ENCODE results near the gene CLPX. TPM values are rescaled to one million over a fixed set of nuclear protein-coding genes. Genes with fewer than 3 reads are reported as not detected.

CLPX gene
- total and polyA plus RNA-seq, 9 donors = 19.0 to 44.4 (median 41.1) TPM

- Histone ChIP-seq H3K27me3 (no peaks in the 10 kb centered on the region), H3K9me3 (no peaks in the 10 kb centered on the region), H3K36me3 (no peaks in the 10 kb centered on the region), H3K4me3 (no peak overlapping the region), H3K4me1 (ENCODE audit: insufficient read depth) (no peaks in the 10 kb centered on the region), H3K27ac (no peak overlapping the region)
- intact Hi-C loops (cut with DNase I) = no loop called here
- 91 to 96% (median 95%) methylated on average over 12 of the region's 12 CpGs for WGBS, 3 donors
- TF ChIP-seq CTCF (IDR thresholded peaks at IDR 0.05) = no peak
- no peak for TF ChIP-seq EP300 (IDR thresholded peaks at IDR 0.05)
- no peak for TF ChIP-seq POLR2A (IDR thresholded peaks at IDR 0.05)
- no peak for DNase-seq
Measured at GRCh38 chr15:65204931-65205660, 20.0 kb upstream of the CLPX start.

GRCh38 chr15:65204236-65204930 lies 19.2 kb upstream of the CLPX start:
- no peak for TF ChIP-seq POLR2A (IDR thresholded peaks at IDR 0.05)
- no peak for TF ChIP-seq CTCF (IDR thresholded peaks at IDR 0.05)
- no peak for TF ChIP-seq EP300 (IDR thresholded peaks at IDR 0.05)
- DNase-seq = no peak
- no peaks in the 10 kb centered on the region for H3K36me3 ChIP-seq
- H3K9me3 ChIP-seq = no peaks in the 10 kb centered on the region
- intact Hi-C loops (cut with DNase I) = no loop called here
- H3K27ac ChIP-seq = no peak overlapping the region
- WGBS, 3 donors = 91 to 97% (median 93%) methylated on average over 6 of the region's 6 CpGs
- no peaks in the 10 kb centered on the region for H3K4me1 ChIP-seq (ENCODE audit: insufficient read depth)
- H3K4me3 ChIP-seq = no peak overlapping the region
- H3K27me3 ChIP-seq = no peaks in the 10 kb centered on the region

- H3K36me3 ChIP-seq = no peaks in the 10 kb centered on the region
- H3K27me3 ChIP-seq = no peaks in the 10 kb centered on the region
- no peak overlapping the region for H3K27ac ChIP-seq
- H3K9me3 ChIP-seq = no peaks in the 10 kb centered on the region
- H3K4me1 ChIP-seq (ENCODE audit: insufficient read depth) = no peaks in the 10 kb centered on the region
- H3K4me3 ChIP-seq = no peak overlapping the region
- DNase-seq = no peak
- intact Hi-C loops (cut with DNase I) = no loop called here
- 86 to 90% (median 88%) methylated on average over 1 of the region's 1 CpG for WGBS, 3 donors
- TF ChIP-seq POLR2A (IDR thresholded peaks at IDR 0.05) = no peak
- no peak for TF ChIP-seq EP300 (IDR thresholded peaks at IDR 0.05)
- no peak for TF ChIP-seq CTCF (IDR thresholded peaks at IDR 0.05)
Measured at GRCh38 chr15:65201918-65202317, 16.8 kb upstream of the CLPX start.

- intact Hi-C loops (cut with DNase I) = loop anchor here in 1 of 4 donors (5.0 kb wide), 1 partner anchor 59 kb away; no protein-coding TSS in a partner anchor
- no peaks in the 10 kb centered on the region for H3K36me3 ChIP-seq
- WGBS, 3 donors = 97 to 99% (median 98%) methylated on average over 12 of the region's 12 CpGs
Measured at GRCh38 chr15:65198571-65198970, 13.4 kb upstream of the CLPX start.

More at GRCh38 chr15:65198571-65198970, 13.4 kb upstream of the CLPX start:
- Histone ChIP-seq H3K27me3 (no peaks in the 10 kb centered on the region), H3K27ac (no peak overlapping the region), H3K4me3 (no peak overlapping the region), H3K4me1 (ENCODE audit: insufficient read depth) (no peaks in the 10 kb centered on the region), H3K9me3 (no peaks in the 10 kb centered on the region)
- no peak for DNase-seq
- TF ChIP-seq POLR2A (IDR thresholded peaks at IDR 0.05) = no peak
- no peak for TF ChIP-seq CTCF (IDR thresholded peaks at IDR 0.05)
- TF ChIP-seq EP300 (IDR thresholded peaks at IDR 0.05) = no peak
